NCI-H187 treated with DMSO at 0.1 percent for 48 hours (cell line): ENCODE data around the gene NFIA.

Experiments used
- DNase-seq: peaks from one replicate; lab custom pipeline; 2025; lab: John Stamatoyannopoulos, UW

Gene NFIA

GRCh38 chr1:61334718-61335589 is 252.6 kb downstream of the NFIA start:
- DNase-seq = no peak

DNA sequence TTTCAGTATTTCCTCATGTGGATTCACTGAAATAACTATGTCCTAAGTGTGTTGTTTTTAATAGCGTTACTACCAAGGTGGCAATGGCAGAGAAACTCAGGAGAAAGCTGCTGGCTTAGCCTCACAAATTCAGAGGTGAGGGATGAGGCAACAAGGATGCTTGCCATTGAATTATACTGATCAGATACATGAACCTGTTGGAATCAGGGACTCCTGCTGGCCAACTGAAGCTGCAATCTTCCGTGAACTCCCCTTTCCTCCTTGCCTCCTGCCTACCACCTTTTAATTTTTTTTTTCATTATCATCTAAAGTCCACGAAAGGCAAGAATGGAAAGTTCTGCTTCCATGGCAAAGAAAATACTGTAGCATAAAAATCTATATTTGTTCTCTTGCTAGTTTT is 254.7 kb downstream of the NFIA start:
- DNase-seq = no peak

- DNase-seq = no peak
Measured at GRCh38 chr1:61337441-61337951, 255.1 kb downstream of the NFIA start.

GRCh38 chr1:61337981-61338848 is 255.9 kb downstream of the NFIA start:
- no peak for DNase-seq

GRCh38 chr1:61338899-61339298 is 256.5 kb downstream of the NFIA start:
- DNase-seq = no peak

DNA sequence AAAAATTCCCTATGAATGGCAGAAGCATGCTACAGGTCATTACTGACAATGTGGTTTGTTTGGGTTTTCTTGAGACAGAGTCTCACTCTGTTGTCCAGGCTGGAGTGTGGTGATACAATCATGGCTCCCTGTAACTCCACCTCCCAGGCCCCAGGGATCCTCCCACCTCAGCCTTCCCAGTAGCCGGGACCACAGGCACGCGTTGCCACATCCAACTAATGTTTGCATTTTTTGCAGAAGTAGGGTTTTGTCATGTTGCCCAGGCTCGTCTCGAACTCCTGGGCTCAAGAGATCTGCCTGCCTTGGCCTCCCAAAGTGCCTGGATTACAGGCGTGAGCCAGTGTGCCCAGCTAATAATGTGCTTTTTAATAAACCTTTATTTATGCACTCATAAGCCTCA is 259.1 kb downstream of the NFIA start:
- no peak for DNase-seq

DNA sequence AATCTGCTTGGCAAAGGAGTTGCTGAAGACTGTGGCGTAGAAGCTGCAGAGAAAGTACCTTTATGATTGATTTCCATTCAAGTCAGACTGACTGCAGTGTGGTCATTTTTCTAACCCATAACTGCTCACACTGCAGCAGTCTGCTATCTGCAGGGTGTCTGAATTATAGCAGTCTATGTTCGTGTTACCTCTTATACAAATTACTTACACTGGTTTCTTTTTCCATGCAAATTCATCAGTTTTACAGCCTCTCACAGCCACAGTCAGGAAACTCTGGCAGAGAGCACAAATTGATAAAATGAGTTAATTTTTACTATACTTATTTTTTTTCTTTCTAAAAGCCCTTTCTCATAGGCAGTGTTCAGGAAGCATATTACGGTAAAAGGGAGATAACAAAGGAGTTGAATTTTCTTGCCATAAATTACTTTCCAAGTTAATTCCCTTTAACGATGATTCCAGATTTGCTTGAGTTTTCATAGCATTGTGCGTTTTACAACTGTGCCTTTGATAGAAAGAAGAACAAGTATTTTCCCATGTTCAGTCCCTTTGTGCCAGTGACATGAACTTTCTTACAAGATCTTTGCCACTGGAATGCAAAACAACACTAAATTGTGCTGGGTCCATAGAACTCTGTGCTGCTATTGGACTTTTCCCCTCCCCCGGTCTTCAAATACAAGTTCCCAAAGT is 261.5 kb downstream of the NFIA start:
- no peak for DNase-seq

GRCh38 chr1:61344696-61345095 is 262.3 kb downstream of the NFIA start:
- no peak for DNase-seq

GRCh38 chr1:61348025-61348665 is 265.8 kb downstream of the NFIA start:
- DNase-seq = no peak

DNA sequence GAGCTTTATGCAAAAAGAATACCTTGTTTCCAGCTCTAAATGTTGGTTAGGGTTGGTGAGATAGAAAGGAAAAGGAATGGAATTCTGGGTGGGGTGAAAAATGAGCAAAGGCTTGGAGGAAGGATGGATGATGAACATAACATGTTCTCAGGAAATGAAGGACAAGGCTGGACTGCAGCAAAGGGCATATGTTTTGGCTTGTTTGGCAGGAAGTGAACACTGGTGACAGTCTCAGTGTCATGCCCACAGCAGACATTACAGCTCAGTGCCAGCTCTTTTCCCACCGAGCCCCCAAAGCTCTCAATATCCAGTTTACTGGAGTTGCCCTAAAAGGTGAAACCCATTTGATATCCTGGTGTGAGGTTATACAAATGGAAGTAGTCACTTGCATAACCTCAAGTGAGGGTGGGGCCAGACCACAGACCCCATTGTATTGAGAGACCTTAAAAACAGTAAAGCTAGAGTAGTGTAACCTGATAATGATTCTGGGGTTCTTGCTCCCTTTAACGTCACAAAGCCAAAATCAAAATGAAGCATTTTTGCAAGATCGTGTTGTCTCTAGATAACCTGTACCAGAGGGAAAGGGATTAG is 270.6 kb downstream of the NFIA start:
- no peak for DNase-seq

DNA sequence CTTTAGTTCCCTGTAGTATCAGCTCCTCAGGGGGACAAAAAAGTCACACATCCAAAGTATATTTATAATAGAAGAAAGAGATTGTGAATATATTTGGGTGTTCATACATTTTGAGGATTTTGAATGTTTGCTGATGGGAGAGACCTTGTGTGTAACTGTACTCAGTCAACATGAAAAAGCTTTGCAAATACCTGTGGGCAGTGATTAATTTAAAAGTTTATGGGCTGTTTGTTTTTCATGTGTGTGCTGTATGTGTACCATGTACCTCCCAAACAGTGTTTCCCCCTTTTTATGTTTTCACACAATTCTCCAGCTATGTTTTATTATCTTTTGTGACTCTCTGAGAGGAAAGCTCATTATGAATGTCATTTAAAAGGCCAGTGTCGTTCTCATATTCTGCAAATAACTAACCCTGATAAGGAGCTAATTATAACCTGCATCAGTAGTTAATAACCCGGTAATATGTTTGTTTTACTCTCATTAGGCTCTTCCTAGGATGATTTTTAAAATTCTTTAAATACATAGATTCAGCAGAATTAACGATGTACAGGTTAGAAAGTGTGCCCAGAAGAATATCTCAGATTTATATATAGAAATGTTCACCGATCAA is 271.5 kb downstream of the NFIA start:
- DNase-seq = no peak

DNA sequence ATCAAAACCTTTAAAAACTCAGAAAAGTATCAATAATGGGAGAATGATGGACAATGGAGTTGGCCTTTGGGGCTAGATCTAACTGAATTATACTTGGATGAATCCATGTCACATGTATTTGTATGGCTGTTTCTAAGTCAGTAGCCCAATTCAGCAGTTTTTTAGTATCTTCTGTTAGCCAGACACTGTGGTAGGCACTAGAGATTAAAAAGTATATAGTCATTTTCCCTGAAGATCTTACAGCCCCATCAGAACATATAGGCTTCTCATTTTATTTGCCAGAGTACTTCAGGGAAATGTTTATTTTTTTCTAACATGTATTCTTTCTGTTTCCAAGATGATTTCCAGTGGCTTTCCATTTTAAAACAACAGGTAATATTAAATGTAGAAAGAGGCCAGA is 273.7 kb downstream of the NFIA start:
- DNase-seq = no peak

DNA sequence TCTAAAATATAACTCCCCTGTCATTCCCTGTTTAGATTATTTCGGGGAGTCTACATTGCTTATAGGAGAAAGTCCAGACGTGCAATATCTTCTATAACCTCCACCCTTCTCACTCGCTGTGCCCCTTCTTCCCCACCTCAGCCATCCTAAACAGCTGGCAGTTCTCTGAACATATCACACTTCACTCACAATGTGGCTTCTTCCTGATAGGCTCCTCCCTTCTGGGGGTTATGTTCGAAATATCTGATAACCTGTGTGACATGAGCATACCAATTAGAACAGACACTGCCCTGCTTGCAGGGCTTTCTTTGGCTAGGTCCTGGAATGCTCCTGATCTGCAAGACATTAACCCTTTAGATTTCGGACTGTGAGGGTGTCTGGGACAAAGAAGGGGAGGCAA is 274.6 kb downstream of the NFIA start:
- no peak for DNase-seq

GRCh38 chr1:61357539-61357938 is 275.2 kb downstream of the NFIA start:
- DNase-seq = no peak

- DNase-seq = no peak
Measured at GRCh38 chr1:61358770-61359455, 276.6 kb downstream of the NFIA start.

GRCh38 chr1:61361931-61362330 is 279.6 kb downstream of the NFIA start:
- DNase-seq = no peak

DNA sequence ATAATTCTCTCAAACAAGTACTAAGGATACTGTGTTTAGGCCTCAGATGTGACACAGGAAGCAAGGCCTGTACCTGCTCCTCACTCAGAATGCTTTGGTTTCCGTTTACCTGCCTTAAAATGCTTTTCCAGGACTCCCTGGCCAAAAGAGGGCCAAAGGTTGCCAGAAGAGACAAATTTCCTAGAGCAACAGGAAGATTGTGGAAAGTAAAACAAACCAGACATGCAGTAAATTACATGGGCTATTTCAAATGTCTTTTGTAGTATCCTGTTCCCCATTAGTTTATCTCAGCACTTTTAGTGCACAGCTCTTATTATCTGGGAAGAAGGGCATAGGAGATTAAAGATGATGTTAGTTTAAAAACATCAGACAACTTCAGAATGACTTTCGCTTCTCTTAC is 280.0 kb downstream of the NFIA start:
- no peak for DNase-seq

DNA sequence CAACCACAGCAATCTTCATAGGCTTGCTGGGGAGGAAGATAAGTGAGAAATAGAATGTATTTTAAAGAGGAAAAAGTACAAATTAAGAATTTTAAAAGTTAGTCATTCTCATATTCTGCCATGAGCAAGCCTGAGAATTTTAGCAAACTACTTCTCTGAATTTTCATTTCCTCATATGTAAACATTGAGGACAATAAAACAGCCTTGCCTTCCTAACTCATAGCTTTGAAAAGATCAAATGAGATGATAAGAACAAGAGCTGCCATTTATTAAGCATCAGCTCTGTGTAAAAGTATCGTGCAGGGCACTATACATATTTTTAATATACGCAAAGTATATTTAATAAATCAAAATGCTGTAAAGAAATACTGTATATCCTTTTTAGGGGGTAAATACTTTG is 286.0 kb downstream of the NFIA start:
- no peak for DNase-seq

GRCh38 chr1:61368876-61369275 is 286.5 kb downstream of the NFIA start:
- no peak for DNase-seq

GRCh38 chr1:61370177-61370912 is 288.0 kb downstream of the NFIA start:
- DNase-seq = no peak
